ELF-1 (cell line): Measurements from ENCODE around the gene CLDN15.
"Not testable (repeated sequence)": the region's sequence is repeated elsewhere in the genome, so short reads cannot be mapped to it uniquely, and the experiment has no call there.

Source experiments
- DNase-seq: peaks from one replicate; pipeline ENCODE4 v3.0.0-alpha.2; 2016; ENCODE audit warnings: low read depth, low spot score

The CLDN15 gene

DNA sequence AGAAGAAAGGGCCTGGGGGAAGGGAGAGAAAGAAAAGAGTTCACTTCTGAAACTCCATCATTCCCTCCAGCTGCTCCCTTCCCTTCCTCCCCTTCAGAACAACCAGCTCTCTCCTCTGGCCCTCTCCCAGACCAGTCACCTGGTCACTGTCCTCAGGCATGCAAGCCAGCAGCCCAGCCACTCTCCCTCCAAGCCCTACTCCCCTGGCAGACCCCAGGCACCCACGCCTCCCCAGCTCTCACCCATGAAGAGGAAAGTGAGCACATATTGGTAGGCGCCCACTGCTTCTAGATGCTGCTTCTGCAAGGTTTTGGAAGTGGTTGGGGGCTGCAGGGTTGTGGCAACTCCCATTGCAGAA is 37.1 kb downstream of the CLDN15 start:
- peak; percentile 51 for DNase-seq

DNA sequence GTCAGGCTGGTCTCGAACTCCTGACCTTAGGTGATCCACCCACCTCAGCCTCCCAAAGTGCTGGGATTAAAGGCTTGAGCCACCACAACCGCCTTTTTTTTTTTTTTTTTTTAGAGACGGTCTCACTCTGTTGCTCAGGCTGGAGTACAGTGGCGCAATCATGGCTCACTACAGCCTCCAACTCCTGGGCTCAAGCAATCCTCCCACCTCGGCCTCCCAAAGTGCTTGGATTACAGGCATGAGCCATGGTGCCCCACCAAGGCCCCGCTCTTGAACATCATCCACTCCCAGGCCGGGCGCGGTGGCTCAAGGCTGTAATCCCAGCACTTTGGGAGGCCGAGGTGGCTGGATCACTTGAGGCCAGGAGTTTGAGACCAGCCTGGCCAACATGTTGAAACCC is 38.1 kb downstream of the CLDN15 start:
- not testable (repeated sequence) for DNase-seq

DNA sequence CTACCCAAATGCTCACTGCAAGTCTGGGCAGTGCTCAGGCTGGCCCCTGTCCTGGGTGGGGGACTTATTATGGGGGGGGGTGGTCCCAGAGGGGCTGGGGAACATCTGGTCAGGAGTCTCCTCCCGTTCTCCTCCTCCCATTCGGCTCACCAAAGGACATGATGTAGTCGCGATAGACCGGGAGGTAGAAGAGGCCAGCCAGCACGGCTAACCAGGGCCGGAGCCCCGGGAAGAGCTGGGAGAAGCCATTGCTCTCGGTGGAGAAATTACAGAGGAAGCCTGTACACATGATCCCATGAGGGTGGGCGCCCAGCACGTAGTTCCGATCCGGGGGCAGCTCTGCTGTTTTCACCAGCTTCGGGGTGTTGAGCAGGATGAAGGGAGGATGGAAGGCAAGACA is 39.1 kb downstream of the CLDN15 start:
- no peak for DNase-seq

GRCh38 chr7:101197991-101198390 is 39.6 kb downstream of the CLDN15 start:
- DNase-seq, result no peak

- no peak for DNase-seq
Observed at GRCh38 chr7:101195884-101196283, 41.7 kb downstream of the CLDN15 start.

DNA sequence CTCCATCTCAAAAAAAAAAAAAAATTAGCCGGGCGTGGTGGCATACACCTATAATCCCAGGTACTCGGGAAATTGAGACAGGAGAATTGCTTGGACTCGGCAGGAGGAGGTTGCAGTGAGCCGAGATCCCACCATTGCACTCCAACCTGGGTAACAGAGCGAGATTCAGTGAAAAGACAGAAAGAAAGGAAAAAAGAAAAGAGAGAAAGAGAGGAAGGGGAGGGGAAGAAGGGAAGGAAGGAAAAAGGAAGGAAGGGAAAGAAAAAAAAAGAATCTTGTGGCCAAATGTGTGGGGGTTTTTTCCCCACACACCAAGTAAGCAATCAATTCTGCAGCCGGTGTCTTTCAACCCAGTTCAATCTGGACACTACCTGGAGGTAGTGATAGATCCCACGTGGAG is 48.5 kb downstream of the CLDN15 start:
- DNase-seq, result no peak

DNA sequence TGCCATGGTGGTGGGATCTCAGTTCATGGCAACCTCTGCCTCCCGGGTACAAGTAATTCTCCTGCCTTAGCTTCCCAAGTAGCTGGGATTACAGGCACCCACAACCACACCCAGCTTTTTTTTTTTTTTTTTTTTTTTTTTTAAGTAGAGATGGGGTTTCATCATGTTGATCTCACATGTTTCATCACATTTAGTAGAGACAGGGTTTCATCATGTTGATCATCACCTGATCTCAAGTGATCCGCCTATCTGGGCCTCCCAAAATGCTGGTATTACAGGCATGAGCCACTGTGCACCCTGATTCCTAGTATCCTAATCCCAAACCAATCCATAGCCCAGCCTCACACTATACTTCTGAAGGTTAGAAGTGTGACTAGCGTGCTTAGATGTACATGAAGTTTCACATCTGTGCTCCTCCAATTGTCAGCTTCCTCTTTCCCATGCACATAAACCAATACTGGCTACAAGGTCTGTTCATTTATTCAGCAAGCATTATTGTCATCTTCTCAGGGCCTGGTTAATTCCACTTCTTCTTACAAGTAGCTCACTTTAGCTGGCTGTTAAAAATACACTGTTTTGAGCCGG is 50.7 kb downstream of the CLDN15 start:
- DNase-seq, result no peak

GRCh38 chr7:101186194-101186593 is 51.4 kb downstream of the CLDN15 start:
- DNase-seq, result no peak

DNA sequence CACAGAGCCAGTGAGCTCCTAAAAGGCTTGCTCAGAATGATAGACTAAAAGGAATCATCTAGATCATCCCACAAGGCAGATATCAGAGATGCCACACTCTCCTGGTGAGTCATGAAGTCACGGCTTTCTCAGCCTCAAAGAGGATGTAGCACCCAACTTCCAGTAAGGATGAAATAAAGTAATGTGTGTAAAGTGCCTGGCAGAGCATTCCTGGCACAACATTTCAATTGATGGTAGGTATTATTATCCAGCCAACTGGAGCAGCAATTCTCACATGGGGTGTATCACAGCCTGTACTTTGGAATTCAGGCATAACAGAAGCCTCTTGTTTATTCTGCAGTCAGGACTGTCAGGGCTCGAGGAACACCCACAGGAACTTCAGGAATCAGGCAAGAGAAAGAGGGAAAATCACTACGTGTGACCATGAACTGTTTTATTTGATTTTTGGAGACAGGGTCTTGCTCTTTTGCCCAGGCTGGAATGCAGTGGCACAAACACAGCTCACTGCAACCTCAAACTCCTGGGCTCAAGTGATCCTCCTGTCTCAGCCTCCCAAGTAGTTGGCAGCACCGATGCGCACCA is 52.3 kb downstream of the CLDN15 start:
- no peak for DNase-seq
